GM18517 (cell line): Measurements from ENCODE around the gene ERV3-1.
A peak's percentile ranks its signal among the peaks of the same experiment; 100 is the strongest.
"Not testable (repeated sequence)": the region's sequence is repeated elsewhere in the genome, so short reads cannot be mapped to it uniquely, and the experiment has no call there.

Experiments used
- ATAC-seq: cut with Tn5 transposase; IDR thresholded peaks from one replicate; pipeline ENCODE4 v1.9.1; 2021; ENCODE audit warnings: mild to moderate bottlenecking, moderate library complexity; ENCODE audit not compliant: unreplicated experiment

Gene ERV3-1

DNA sequence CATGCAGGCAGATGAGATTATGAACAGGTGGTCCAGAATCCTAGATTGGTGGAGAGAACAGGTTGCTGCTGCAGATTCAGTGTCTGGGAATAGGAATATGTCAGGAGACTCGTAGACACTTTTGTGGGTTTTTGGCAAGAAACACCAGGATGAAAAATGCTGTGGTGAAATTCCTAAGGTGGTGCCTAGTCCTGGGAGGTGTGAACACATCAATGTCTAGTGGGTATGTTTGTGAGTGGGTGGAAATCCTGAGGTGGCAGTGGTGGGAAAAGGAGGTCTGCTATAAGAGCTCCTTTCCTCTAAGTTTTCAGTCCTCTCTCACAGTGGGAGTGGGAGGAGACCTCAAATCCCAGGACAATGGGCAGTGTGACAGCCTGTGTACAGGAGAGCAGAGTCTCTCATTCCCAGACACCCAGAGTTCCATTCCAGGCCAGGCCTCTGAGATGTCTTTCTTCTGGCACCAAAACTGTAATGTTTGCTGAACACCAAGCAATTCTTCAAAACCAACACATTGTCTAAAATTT is 5.1 kb downstream of the ERV3-1 start:
- ATAC-seq, result no peak

DNA sequence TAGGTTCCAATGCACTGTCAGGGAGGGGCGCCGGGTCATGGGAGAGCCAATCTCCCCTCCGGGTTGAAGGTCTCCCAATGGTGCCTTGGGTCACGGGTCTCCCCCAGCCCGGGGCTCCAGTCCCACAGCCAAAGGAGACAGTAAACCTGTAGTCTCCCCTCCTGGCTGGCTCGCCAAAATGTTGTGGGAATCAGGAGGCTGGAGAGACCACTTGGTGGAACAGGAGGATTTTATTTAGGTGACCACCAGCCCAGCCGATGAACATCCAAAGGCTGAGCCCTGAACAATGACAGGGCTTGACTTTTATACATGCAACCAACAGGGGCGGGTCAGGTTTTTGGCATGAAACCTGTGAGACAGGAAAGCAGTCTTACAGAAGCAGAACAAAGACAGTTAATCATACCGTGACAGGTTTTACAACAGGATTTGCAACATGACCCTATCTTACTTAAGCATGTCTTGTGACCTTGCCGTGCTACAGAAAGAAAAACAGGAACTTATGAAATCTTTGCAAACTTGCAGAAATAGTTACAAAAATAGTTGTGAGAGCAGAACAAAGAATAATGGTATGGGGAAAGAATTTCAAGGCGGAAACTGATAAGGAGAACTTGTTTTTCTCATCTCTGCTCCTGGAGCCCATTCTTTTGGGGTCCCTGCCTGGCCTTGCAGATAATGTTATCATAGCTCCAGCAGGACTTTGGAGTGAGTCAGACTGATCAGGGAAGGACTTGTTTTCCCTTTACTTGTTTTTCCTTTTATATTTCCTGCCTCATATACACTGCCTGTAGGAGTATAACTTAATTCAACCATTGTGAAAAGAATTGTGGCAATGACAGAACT is 7.1 kb downstream of the ERV3-1 start:
- ATAC-seq, result peak; percentile 60

DNA sequence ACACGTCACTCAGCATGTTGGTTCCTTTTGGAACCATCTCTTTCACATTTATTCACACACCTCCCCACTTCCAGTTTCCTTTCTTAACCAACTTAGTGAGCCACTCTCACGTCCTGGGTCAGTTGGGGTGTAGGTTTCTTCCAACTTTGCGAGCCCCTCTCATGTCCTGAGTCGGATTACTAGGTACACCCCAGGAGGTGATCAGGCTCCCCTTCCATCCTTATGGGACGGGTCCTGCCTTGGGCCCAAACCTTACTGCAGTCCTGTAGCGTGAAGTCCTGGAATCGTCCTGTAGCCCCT is 7.7 kb downstream of the ERV3-1 start:
- ATAC-seq, result no peak

- no peak for ATAC-seq
Measured at GRCh38 chr7:64997927-64998391, 8.5 kb downstream of the ERV3-1 start.

DNA sequence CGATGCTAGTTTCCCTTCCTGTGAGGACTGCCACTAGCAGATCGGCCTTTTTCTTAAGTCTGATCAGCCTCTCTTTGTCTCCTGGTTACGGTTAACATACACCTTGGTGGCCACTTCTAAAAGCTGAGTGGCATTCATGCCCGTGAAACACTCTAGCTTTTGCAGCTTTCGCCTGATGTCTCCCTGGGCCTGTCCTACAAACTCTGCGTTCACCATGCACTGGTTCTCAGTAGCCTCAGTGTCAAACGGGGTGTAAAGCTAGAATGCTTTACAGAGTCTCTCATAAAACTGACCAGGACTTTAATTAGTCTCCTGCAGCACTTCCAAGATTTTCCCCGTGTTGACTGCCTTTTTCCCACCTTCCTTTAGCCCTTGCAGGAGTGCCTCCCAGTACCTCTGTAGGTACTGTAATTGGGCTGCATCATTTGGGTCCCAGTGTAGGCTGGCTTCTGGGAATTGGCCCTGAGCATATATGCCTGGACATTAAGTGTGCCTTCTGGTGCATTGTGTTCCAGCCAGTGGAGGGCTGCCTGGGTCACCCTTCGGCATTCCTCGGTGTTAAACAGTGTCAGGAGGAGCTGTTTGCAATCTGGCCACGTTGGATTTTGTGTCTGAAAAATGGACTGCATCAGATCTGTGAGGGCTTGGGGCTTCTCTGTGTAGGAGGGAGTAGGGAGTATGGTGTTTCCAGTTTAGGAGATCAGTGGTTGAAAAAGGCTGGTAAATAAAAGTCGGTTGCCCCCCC is 9.2 kb downstream of the ERV3-1 start:
- ATAC-seq, result no peak

- no peak for ATAC-seq
Measured at GRCh38 chr7:64996305-64996704, 10.2 kb downstream of the ERV3-1 start.

GRCh38 chr7:64993901-64994300 is 12.6 kb downstream of the ERV3-1 start:
- ATAC-seq, result no peak

- no peak for ATAC-seq
Measured at GRCh38 chr7:64992971-64993370, 13.5 kb downstream of the ERV3-1 start.

DNA sequence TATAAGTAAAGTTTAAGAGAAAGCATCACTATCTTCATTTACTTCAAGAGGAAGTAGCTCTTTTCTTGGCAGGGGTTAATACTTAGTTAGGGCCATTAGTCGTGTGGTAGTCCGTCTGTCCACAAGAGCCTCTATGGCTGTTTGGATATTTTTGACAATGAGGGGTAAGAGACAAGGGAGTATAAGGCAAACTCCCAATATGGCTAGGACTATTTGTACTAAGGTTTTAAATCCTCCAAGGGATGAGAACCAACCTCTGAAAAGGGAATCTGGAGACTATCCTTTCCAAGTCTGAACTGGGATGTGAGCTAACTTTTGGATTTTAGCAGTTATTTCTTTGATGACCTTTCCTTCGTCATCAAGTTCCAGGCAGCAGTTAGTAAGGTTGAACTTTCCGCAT is 15.6 kb downstream of the ERV3-1 start, which contains the start of gene ZNF117:
Gene ZNF117, minus strand, starts transcription at position 101 of the 400 bp plus-strand sequence.
- ATAC-seq, result no peak

DNA sequence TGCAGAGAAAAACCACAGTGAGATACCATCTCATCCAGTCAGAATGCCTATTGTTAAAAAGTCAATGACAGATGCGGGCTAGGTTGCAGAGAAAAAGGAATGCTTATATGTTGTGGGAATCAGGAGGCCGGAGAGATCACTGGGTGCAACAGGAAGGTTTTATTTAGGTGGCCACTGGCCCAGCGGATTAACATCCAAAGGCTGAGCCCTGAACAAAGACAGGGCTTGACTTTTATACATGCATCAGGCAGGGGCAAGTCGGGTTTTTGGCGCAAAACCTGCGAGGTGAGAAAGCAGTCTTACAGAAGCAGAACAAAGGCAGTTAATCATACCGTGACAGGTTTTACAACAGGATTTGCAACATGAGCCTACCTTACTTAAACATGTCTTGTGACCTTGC is 16.3 kb downstream of the ERV3-1 start:
- no peak for ATAC-seq

DNA sequence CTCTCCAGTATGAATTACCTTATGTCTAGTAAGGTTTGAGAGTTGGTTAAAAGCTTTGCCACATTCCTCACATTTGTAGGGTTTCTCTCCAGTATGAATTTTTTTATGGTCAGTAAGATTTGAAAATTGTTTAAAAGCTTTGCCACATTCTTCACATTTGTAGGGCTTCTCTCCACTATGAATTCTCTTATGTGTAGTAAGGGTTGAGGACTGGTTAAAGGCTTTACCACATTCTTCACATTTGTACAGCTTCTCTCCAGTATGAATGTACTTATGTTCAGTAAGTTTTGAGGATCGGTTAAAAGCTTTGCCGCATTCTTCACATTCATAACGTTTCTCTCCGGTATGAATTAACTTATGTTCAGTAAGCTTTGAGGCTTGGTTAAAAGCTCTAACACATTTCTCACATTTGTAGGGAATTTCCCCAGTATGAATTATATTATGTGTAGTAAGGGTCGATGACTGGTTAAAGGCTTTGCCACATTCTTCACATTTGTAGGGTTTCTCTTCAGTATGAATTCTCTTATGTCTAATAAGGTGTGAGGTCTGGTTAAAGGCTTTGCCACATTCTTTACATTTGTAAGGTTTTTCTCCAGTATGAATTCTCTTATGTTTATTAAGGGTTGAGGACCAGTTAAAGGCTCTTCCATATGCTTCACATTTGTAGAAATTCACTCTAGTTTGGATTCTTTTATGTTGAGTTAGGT is 27.8 kb downstream of the ERV3-1 start:
- ATAC-seq, result no peak

- no peak for ATAC-seq
Measured at GRCh38 chr7:64965594-64965993, 40.9 kb downstream of the ERV3-1 start.

GRCh38 chr7:64959072-64959747 is 47.3 kb downstream of the ERV3-1 start:
- no peak for ATAC-seq

DNA sequence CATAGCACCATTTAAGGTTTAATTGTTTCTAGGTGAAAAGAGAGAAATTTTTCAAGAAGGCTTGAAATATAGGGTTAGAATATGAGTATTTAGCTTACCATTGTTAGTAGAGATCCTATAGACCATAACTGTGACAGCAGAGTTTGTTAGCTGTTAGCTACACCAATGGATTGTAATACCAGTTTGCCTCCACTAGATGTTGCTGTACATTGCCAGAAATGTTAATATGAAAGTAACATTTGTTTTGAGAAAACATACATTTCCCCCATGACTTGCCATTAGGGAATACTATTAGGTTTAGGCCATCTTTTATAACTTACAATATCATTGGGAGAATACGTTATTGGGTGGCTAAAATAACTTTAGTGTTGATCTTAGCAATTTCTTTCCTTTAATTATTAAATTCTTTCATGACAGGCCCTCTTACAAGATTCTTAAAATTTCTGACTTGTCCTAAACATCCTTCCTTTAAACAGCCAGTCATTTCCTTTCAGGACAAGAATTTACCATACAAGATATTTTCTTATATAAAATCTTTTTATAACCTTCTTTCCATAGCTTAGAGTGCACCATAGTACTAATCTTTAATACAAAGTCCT is 55.1 kb downstream of the ERV3-1 start:
- peak; percentile 65 for ATAC-seq

- not testable (repeated sequence) for ATAC-seq
Measured at GRCh38 chr7:64950673-64951072, 55.8 kb downstream of the ERV3-1 start.

DNA sequence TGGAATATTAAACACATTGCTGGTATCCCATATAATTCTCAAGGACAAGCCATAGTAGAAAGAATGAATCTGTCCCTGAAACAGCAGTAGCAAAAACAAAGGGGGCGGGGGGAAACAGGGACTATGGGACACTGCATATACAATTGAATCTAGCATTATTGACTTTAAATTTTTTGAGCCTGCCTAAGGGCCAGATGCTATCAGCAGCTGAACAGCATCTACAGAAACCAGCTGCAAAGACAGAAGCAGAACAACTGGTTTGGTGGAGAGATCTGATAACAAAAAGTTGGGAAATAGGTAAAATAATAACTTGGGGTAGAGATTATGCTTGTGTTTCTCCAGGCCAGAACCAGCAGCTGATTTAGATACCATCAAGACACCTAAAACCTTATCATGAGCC is 57.7 kb downstream of the ERV3-1 start:
- not testable (repeated sequence) for ATAC-seq

DNA sequence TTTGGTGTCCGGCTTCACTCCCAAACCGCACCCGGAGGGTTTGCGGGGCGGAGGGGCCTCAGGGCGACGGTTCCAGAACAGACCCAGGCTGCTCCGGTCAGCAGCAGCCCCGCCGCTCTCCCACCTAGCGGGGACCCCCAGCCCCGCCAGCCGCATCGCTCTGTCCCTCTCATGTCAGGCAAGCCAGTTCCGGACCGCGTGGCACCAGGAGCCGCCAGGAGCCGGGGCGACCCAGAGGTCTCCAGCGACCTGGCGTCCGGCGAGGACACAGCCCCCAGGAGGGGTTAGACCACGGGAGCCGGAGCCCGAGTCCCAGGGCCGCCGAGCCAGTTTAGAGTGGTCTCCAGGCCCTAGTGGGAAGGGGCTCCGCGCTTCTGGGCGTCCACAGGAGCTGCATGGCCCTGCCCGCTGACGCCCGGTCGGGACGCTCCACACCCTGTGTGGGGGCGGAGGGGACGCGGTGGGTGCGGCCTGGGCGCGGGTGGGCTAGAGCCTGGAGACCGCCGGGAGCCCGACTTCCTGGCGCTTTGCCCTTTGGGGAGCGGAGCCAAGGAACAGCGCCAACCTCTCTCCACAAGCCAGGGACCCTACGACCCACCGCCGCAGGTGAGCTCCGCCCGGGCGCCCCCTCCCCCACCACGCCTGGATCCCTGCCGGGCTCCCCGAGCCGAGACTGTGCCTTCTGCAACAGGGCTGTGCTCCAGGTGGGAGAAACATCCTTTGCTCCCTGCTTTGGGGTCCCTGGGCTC is 59.1 kb downstream of the ERV3-1 start:
- ATAC-seq, result no peak

- no peak for ATAC-seq
Measured at GRCh38 chr7:64946772-64947171, 59.7 kb downstream of the ERV3-1 start.

DNA sequence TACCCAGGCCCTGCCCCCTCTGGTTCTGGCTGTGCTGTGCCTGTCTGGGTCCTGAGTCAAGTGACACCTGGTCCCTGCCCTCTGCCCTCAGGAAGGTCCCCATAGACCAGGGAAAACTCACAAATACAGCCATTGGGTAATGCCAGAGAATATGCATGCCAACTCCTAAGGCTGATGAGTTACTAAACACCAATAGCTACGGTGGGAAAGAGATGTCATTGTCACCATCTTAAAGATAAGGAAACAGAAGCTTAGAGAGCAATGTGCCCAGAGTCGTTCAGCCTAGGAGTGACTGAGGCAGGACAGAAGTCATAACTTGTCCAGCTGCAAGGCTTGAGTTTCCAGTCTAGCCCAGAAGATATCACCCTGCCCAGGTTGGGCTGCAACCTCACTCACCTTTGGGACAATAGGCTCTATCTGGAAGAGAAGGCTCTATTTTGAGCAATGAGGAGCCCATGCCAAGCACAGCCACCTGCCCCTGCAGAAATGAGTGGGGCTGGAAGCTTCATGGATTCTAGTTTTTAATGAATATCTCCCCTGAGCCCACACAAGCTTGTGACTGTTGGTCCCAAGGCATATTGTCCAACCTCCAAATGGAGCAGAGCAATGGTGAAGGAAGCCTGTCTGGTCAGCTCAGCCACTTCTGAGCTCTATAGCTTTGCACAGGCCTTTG is 60.8 kb downstream of the ERV3-1 start:
- ATAC-seq, result no peak
